ENCODE data around the gene PIGQ. TPM values are rescaled to one million over a fixed set of nuclear protein-coding genes. Genes with fewer than 3 reads are reported as not detected.

Gene PIGQ
- total and polyA plus RNA-seq, 2 donors = 14.4 to 65.4 TPM

- no peak for DNase-seq (ENCODE audit: low read depth in 6 of 9, low spot score in 9 of 9)
- Histone ChIP-seq H3K4me1 (ENCODE audit: control insufficient read depth in 2 of 2, insufficient read depth in 2 of 2, low read length in 2 of 2) (peaks cover 16 to 38% of the 10 kb centered on the region in 2 donors), H3K4me3 (ENCODE audit: low read length in 2 of 2) (no peak overlapping the region), H3K36me3 (ENCODE audit: control insufficient read depth in 2 of 2, insufficient read depth in 2 of 2, low read length in 1 of 2) (no peaks in the 10 kb centered on the region), H3K27ac (ENCODE audit: low read depth in 1 of 2, low read length in 1 of 2) (peak overlapping the region in 1 of 2 donors; percentile 90), H3K9me3 (ENCODE audit: control insufficient read depth in 2 of 2, insufficient read depth in 1 of 2, low read length in 1 of 2) (peaks cover 0 to 4% of the 10 kb centered on the region in 2 donors), H3K27me3 (ENCODE audit: control insufficient read depth in 2 of 2, insufficient read depth in 1 of 2, low read length in 1 of 2) (peaks cover 22 to 30% of the 10 kb centered on the region in 2 donors)
- 90% methylated on average over 35 of the region's 35 CpGs for WGBS
These were observed 4.1 kb upstream of the PIGQ start for GRCh38 chr16:565419-566330.

GRCh38 chr16:566475-567372 is 3.0 kb upstream of the PIGQ start, which contains the start of gene NHLRC4:
TSS of gene NHLRC4 (plus strand) at chr16:567005. CDS start at chr16:568048, 1,043 bp downstream.
- Histone ChIP-seq H3K4me1 (ENCODE audit: control insufficient read depth in 2 of 2, insufficient read depth in 2 of 2, low read length in 2 of 2) (peaks cover 18 to 43% of the 10 kb centered on the region in 2 donors), H3K36me3 (ENCODE audit: control insufficient read depth in 2 of 2, insufficient read depth in 2 of 2, low read length in 1 of 2) (no peaks in the 10 kb centered on the region), H3K27ac (ENCODE audit: low read depth in 1 of 2, low read length in 1 of 2) (peak within 1 kb of the TSS; percentile 80 to 90), H3K9me3 (ENCODE audit: control insufficient read depth in 2 of 2, insufficient read depth in 1 of 2, low read length in 1 of 2) (peaks cover 0 to 4% of the 10 kb centered on the region in 2 donors), H3K27me3 (ENCODE audit: control insufficient read depth in 2 of 2, insufficient read depth in 1 of 2, low read length in 1 of 2) (peaks cover 11 to 19% of the 10 kb centered on the region in 2 donors), H3K4me3 (ENCODE audit: low read length in 2 of 2) (peak within 1 kb of the TSS; percentile 47 to 49)
- peak in 8 of 9 donors; percentile 52 to 89 (median 74) for DNase-seq (ENCODE audit: low read depth in 6 of 9, low spot score in 9 of 9)
- 33% methylated on average over 26 of the region's 26 CpGs for WGBS

GRCh38 chr16:567373-568256 is 2.2 kb upstream of the PIGQ start:
- H3K4me1 ChIP-seq (ENCODE audit: control insufficient read depth in 2 of 2, insufficient read depth in 2 of 2, low read length in 2 of 2) = peaks cover 18 to 43% of the 10 kb centered on the region in 2 donors
- peaks cover 5 to 10% of the 10 kb centered on the region in 2 donors for H3K27me3 ChIP-seq (ENCODE audit: control insufficient read depth in 2 of 2, insufficient read depth in 1 of 2, low read length in 1 of 2)
- peak overlapping the region; percentile 47 to 49 for H3K4me3 ChIP-seq (ENCODE audit: low read length in 2 of 2)
- DNase-seq (ENCODE audit: low read depth in 6 of 9, low spot score in 9 of 9) = no peak
- peaks cover 0 to 7% of the 10 kb centered on the region in 2 donors for H3K36me3 ChIP-seq (ENCODE audit: control insufficient read depth in 2 of 2, insufficient read depth in 2 of 2, low read length in 1 of 2)
- H3K27ac ChIP-seq (ENCODE audit: low read depth in 1 of 2, low read length in 1 of 2) = peak overlapping the region; percentile 80 to 90
- H3K9me3 ChIP-seq (ENCODE audit: control insufficient read depth in 2 of 2, insufficient read depth in 1 of 2, low read length in 1 of 2) = peaks cover 0 to 4% of the 10 kb centered on the region in 2 donors
- WGBS = 97% methylated on average over 35 of the region's 35 CpGs

- WGBS = 94% methylated on average over 11 of the region's 11 CpGs
- Histone ChIP-seq H3K4me3 (ENCODE audit: low read length in 2 of 2) (peak overlapping the region; percentile 60 to 89), H3K27me3 (ENCODE audit: control insufficient read depth in 2 of 2, insufficient read depth in 1 of 2, low read length in 1 of 2) (peaks cover 0 to 1% of the 10 kb centered on the region in 2 donors), H3K36me3 (ENCODE audit: control insufficient read depth in 2 of 2, insufficient read depth in 2 of 2, low read length in 1 of 2) (peaks cover 0 to 8% of the 10 kb centered on the region in 2 donors), H3K27ac (ENCODE audit: low read depth in 1 of 2, low read length in 1 of 2) (peak overlapping the region in 1 of 2 donors; percentile 31), H3K4me1 (ENCODE audit: control insufficient read depth in 2 of 2, insufficient read depth in 2 of 2, low read length in 2 of 2) (peaks cover 18 to 43% of the 10 kb centered on the region in 2 donors), H3K9me3 (ENCODE audit: control insufficient read depth in 2 of 2, insufficient read depth in 1 of 2, low read length in 1 of 2) (peaks cover 0 to 4% of the 10 kb centered on the region in 2 donors)
- no peak for DNase-seq (ENCODE audit: low read depth in 6 of 9, low spot score in 9 of 9)
These were observed 1.1 kb upstream of the PIGQ start for GRCh38 chr16:568401-569258.

- no peaks in the 10 kb centered on the region for H3K27me3 ChIP-seq (ENCODE audit: control insufficient read depth in 2 of 2, insufficient read depth in 1 of 2, low read length in 1 of 2)
- no peak overlapping the region for H3K4me3 ChIP-seq (ENCODE audit: low read length in 2 of 2)
- peaks cover 11 to 31% of the 10 kb centered on the region in 2 donors for H3K4me1 ChIP-seq (ENCODE audit: control insufficient read depth in 2 of 2, insufficient read depth in 2 of 2, low read length in 2 of 2)
- 96% methylated on average over 27 of the region's 27 CpGs for WGBS
- no peak overlapping the region for H3K27ac ChIP-seq (ENCODE audit: low read depth in 1 of 2, low read length in 1 of 2)
- H3K9me3 ChIP-seq (ENCODE audit: control insufficient read depth in 2 of 2, insufficient read depth in 1 of 2, low read length in 1 of 2) = no peaks in the 10 kb centered on the region
- DNase-seq (ENCODE audit: low read depth in 6 of 9, low spot score in 9 of 9) = no peak
- H3K36me3 ChIP-seq (ENCODE audit: control insufficient read depth in 2 of 2, insufficient read depth in 2 of 2, low read length in 1 of 2) = peaks cover 20 to 36% of the 10 kb centered on the region in 2 donors
These were observed 3.3 kb downstream of the PIGQ start for GRCh38 chr16:572865-573650.

GRCh38 chr16:574021-574760 is 4.4 kb downstream of the PIGQ start:
- H3K36me3 ChIP-seq (ENCODE audit: control insufficient read depth in 2 of 2, insufficient read depth in 2 of 2, low read length in 1 of 2) = peaks cover 20 to 36% of the 10 kb centered on the region in 2 donors
- H3K27ac ChIP-seq (ENCODE audit: low read depth in 1 of 2, low read length in 1 of 2) = no peak overlapping the region
- H3K4me1 ChIP-seq (ENCODE audit: control insufficient read depth in 2 of 2, insufficient read depth in 2 of 2, low read length in 2 of 2) = peaks cover 5 to 23% of the 10 kb centered on the region in 2 donors
- DNase-seq (ENCODE audit: low read depth in 6 of 9, low spot score in 9 of 9) = no peak
- H3K9me3 ChIP-seq (ENCODE audit: control insufficient read depth in 2 of 2, insufficient read depth in 1 of 2, low read length in 1 of 2) = no peaks in the 10 kb centered on the region
- no peak overlapping the region for H3K4me3 ChIP-seq (ENCODE audit: low read length in 2 of 2)
- H3K27me3 ChIP-seq (ENCODE audit: control insufficient read depth in 2 of 2, insufficient read depth in 1 of 2, low read length in 1 of 2) = no peaks in the 10 kb centered on the region
- 98% methylated on average over 46 of the region's 46 CpGs for WGBS

All from thymus (tissue), 11 donors.